NCI-H1092 (cell line): ENCODE data around the gene MYH10.

ENCODE experiments used
- DNase-seq: peaks from one replicate; lab custom pipeline; 2025; lab: John Stamatoyannopoulos, UW

Gene MYH10

DNA sequence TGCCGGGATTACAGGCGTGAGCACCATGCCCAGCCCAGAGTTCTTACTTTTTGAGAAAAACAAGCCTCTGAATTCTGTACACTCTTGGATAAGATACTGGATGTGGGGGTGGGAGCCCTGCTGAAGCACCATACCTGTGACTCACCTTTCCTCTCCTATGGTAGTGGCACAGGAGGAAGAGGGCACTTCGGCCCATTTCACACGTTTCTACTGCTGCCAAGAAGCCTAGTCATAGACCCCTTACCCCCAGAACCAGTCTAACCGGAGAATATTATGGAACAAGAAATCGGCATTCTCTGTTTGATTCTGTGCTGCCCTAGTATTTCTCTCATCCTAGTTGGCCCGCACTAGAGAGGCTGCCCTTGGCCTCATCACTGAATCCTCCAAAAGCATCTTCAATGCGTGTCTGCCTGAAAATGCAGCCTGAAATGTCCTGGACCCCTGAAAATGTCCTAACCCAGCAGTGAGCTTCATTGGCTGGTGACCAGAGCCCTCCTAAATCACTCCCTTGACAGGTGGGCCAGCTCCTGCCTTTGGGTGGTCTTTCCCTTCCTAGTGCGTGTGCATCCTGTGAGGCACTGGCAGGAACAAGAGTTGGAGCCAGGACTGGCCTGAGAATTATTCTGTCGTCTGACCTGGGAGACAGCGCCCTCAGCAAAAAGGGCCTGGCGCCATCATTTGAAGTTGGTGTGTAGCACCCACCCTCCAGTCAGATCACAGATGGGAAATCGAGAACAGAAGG, 156.9 kb downstream of the MYH10 start:
- DNase-seq, result no peak

DNA sequence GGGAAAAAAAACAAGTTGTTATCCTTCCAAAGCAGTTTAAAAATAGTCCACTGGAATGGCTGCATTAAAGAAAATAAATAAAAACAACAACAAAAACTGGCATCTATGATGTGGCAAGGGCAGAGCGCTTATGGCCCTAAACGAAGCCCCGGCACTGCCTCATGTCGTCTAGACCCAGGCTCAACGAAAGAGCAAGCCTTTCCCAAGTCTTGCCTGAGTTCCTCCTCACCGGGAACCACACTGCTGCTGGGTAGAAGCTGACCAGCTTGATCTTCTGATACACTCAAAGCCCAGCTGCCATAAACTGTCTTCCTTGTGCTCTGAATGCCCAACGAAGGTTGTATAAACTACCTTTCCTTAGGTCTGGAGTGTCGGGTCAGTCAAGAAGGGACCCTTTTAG, 157.9 kb downstream of the MYH10 start:
- no peak for DNase-seq

DNA sequence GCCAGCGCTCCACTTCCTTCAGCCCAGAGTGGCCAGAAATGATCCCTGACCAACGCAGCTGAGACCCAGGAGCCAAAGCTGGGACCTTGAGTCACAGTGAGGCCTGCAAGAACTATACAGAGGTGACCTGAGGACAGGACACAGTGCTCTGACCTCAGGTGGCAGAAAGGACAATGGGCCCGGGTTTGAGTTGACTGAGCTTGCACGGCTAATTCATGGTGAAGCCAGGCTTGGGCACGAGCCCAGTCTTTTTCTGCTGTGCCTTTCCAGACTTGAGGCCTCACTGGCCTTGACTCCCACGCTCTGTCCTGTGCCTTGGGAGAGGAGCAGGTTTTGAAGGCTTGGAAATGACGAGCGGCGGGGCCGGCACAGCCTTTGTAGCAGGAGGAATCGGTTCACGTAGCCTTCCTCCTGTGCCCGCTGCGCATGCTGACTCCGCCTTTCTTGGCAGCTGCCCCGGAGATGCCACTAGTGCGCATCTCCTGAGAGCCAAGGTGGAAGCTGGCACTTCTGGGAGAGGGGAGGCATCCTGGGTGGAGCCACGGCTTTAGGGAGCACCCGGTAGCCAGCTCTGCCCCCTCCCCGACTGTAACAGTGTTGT, 160.0 kb downstream of the MYH10 start:
- no peak for DNase-seq

DNA sequence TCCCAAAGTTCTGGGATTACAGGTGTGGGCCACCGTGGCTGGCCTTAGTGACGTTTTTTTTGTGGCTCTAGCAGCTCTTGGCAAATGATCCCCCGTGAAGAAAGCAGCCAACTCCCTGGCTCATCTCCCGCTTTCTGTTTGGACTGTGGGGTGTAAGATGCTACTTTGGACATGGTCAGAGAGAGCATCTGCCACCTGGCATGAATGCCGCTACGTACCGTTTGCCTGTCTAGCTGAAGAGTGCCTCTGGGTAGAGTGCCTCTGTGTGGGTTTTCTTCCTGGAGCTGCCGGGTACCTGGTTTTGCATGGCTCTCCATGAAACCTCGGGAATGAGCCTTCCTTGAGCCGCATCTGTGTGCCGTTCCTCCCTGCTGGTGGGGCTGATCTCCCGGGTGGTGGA, 160.6 kb downstream of the MYH10 start:
- no peak for DNase-seq

DNA sequence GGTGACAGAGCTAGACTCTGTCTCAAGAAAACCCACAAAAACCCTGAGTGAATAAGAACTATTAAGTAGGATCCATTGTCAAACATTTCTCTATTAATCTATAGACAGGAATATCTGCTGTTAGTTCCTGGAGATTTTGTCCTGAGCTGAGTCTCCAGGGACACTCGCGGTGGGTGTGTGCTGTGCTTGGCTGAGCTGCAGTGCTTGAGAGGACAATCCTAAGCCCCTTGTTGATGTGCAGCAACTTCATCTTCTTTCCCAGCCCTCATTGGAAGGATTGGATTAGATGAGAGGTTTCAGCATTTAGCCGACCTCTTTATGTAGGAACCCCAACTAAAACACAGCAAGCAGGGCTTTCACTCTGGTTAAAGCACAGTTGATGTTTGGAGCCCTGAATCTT, 161.5 kb downstream of the MYH10 start:
- DNase-seq, result no peak

DNA sequence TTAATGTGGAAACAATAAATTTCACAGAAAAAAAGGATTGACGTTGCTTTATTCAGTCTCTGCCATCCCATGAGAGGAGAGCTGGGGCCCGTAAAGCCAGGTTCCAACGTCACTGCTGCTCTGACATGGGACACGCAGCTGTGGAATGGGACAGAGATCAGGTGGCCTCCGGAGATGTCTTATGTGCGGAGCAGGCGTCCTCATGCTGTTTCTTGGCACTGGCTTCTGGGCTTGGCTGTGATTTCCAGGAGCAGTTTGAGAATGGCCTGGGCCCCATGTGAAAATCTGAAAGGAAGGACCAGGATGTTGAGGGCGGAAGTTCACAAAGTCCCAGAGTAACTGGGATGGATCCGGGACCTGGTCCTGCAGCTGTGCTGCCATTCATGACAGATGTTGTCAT, 162.4 kb downstream of the MYH10 start:
- DNase-seq, result no peak

DNA sequence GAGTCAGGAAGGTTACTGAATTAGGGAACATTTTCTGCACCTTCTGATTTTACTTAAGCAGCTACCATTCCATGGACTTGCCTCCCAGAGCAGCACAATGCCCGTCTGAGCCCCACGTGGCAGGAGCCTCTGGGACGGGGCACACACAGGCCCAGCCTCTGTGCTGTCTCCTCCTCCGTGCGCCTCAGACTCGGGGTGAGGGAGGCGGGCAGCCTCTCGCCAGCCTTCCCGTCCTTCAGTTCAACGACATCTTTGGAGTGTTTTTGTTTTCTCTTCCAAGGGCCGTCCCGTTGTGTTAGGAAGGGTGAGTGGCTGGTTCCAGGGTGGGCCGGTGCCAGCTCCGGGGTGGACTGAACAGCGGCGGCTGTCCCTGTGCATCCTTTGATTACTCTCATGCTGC, 163.0 kb downstream of the MYH10 start:
- no peak for DNase-seq

DNA sequence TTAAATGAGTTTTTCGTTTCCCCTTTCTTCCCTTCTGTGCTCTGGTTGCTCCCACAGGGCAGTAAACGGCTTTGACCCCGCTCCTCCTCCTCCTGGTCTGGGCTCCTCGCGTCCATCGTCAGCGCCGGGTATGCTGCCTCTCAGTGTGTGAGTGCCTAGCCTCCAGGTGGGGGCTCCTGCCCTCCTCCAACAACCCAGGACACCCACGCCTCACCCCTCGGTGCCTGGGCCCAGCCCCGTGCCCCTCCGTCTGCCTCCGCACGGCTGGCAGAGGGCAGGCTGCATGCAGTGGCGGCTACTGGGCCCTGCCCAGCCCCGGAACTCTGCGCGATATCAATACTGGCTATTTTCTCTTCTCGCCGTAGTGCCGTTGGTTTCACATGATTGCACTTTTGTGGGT, 163.7 kb downstream of the MYH10 start:
- no peak for DNase-seq

DNA sequence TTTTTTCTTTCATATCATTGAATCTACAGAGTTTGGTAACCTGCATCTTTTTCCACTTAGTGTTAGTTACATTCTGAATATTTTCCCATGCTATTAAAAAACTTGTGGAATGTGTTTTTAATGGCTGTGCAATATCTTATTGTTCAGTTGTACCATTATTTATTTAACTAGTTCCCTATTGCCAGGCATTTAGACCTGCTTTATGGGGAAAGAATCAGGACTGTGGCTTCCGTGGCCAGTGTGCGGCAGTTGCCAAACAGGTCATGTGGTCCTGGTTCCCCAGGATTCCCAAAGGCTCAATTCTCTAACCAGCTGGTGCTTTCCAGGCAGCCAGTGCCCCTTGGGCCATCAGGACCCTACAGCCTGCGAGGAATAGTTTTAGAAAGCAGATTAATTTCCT, 164.1 kb downstream of the MYH10 start:
- DNase-seq, result no peak

DNA sequence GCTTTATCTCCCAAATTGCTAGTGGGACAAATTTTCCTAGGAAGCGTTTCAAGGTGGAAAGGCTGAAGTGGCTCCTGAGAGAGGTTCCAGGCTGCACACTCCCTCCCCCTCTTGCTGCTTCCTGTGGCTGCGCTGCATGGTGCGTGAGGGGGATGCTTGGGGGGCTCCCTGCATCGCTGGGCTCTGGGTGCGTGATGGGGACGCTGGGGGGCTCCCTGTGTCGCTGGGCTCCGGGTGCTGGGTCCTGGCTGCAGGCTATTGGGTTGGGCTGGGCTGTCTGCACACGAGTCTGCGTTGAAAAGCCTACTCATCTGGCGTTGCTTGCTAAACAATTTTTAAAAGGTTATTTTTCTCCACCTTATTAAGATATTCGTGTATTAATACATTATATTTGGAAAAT, 164.8 kb downstream of the MYH10 start:
- no peak for DNase-seq

DNA sequence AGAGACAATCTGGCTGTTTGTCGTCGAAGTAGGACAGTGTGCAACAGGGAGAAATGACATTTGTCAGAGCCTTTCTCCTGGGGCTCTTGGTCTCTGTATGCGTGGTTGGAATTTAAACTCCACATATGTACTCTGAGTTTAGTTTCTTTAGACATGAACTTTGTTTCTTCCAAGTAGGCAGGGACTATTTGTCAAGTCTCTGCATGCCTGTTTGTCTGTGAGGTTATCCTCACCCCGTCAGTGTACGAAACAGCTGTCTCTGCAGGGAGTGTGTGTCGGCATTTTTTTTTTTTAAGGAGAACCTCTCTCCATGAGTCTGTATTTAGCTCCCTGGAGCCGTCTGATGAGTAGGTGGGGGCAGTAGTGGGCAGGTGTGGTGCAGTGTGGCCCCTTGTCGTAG, 165.2 kb downstream of the MYH10 start:
- no peak for DNase-seq

DNA sequence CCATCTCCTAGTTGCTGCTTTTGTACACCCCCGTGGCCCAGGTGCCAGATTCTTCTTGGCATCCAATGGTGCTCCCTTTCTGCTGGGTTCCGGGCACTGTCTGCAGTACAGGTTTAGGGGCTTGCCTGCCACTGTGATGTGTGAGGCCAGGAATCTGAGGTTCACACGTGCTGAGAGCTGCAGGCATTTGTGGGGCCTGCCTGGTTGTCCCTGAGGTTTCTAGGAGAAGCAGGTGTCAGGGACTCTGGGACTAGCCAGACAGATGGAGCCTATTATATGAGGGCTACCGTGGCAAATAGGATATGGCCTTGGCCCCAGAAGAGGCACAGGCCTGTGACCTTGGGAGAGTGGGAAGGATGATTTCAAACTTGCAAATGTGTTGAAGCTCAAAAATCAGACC, 165.6 kb downstream of the MYH10 start:
- DNase-seq, result no peak

DNA sequence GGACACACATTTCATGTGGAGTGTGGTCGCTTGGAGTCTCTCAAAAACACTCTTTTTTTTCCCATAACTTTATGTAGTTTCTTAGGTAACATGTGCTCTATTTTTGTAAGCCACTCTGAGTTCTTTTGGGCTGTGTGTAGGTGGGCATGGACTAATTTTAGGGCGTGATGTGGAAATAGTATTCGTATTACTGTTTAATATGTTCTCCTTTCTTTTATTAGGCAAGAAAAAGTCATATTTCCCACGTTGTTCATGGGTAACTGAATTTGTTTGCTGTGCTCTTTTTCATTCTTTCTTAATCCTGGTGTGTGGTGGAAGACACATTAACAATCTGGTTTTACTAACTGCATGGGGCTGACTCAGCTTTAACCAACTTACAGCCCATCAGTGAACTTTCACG, 167.4 kb downstream of the MYH10 start:
- no peak for DNase-seq

DNA sequence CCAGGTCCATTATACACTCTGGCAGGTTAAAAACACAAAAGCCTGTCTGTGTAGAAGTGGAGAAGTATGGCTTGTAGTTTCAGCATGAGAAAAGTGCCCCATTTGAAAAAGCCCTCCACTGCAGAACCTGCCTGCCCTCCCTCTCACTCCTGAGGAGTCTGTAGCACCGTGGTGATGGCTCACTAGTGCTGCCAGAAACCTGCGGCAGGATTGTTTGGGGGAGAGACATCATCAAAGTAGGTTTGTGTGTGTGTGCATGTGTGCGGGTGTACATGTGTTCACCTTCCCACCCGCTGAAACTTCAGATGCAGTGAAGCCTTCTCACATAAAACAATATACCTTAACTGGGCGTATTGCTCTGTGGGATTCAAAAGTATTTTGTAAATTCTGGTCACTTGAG, 168.0 kb downstream of the MYH10 start:
- DNase-seq, result no peak

DNA sequence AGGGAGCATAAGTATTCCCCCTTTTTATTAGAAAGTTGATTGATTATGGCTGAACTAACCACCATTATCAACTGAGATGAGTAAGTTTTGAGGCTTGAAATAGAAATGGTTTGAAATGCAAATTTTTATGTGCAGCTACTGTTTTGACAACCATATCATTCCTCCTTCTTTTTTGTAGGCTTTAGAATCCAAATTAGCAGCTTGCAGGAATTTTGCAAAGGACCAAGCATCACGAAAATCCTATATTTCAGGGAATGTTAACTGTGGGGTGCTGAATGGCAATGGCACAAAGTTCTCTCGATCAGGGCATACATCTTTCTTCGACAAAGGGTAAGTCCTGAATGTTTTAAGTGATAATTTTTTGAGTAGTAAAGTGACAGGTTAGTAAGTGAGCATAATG, 170.7 kb downstream of the MYH10 start:
- DNase-seq, result no peak

DNA sequence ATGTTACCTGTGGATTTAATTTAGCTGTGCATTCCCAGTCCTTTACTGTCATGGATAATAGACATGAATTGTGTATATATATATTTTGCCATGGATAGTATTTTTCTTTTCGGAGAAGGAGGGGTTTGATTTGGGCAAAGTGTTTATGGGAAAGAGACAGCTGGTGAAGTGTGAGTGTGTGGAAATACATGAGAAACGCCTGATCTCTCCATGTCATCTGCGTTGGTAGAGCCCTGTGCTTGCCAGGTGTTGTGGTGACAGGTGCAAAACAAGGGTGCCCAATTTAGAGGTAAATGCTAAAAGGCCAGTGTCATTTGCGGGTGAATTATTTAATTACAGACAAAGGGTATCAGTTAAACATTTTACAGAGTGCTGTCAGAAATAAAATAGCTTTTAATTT, 171.4 kb downstream of the MYH10 start:
- DNase-seq, result no peak

DNA sequence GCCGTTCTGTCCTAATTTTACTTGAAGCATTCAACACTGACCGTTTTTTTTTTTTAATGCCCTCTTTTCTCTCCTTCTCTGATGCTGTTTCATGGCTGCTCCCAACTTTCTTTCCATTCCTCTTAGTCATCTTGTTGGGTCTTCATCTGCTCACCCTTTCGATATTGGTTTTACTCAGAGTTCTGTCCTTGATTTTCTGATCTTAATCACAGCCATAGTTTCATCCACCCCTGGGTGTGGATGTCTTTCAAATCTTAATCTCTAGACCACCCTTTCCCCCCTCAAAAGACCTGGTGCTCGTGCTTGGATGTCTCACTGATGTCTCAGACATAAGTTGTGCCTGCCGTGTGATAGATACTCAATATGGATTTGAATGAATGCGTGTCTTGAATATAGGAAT, 172.4 kb downstream of the MYH10 start:
- DNase-seq, result no peak

DNA sequence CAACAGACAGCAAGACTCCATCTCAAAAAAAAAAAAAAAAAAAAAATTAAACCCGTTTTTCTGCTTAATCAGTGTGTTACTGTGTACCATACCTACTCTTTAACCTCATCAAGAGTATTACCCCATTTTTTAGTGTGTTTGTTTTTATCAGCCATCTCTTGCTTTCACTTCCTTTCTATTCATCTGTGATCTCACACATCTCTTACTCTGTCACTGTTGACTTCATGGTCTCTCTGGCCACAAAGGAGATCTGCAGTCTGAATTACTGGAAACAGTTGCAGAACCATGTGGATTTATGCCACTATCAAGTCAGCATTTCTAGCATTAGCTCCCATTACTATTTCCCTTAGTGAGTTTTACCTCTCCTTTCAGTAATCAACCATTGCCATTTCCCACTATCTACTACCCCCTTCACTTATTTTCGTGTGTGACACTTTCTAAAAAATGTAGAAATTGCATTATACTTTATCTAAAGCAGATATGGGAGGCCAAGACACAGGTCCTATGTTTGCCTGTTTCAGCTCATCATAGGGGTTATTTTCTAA, 174.8 kb downstream of the MYH10 start:
- no peak for DNase-seq

DNA sequence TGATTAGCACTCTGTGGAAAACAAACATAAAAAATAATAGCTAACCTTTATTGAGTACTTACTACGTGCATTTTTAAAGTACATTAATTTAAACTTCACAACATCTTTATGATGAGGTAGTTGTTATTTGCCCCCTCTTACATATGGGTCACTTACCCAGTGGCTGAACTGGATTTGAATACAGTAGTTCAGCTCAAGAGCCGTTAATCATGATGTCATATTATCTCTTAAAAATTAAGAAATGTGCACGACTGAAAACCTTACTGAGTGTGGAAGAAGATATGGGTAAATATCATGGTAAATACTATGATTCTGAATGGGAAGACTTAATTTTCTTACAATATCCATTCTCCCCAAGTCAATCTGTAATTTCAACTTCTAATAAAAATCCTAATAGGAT, 177.2 kb downstream of the MYH10 start:
- DNase-seq, result no peak

DNA sequence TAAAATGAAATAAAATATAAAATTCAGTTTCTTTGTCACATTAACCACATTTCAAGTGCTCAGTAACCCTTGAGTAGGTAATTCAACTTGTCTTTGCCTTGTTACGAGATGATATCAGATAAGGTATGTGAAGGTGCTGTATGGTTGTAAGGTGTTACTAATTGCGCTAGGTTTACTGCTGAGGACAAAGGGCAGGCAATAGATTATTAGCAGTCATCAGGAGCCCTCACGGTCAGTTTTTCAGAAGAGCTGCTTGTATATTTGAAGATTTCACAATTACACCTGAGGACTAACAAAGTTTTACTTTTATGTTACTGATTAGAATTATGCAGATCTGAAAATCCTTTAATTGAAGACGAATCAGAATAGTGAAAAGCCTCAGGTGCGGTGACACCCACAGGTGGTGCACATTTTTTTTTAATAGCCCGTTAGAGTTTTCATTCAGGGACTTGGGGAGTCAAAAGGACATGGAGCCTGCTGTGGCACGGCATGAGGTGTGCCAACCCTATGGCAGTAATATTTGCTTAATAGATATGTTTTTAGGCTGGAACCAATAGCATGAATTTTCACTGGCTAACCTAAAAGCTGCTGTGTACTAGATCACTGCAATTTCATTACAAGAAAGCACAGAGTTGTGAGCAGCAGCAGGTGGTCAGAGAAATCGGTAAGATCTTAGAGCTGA, 178.5 kb downstream of the MYH10 start:
- DNase-seq, result no peak

DNA sequence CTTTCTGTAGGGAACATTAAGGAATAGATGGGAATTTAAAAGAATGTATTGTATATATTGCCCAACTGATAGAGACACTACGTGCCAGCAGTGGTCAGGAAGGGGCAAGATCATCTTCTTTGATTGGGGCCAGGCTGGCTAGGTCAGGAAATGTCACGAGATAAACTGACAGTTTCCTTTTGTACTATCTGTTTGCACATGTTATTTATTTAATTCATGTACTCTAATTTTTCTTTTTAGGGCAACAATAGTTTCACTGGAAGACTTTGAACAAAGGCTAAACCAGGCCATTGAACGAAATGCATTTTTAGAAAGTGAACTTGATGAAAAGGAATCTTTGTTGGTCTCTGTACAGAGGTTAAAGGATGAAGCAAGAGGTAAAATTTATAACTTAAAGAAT, 182.2 kb downstream of the MYH10 start:
- no peak for DNase-seq

DNA sequence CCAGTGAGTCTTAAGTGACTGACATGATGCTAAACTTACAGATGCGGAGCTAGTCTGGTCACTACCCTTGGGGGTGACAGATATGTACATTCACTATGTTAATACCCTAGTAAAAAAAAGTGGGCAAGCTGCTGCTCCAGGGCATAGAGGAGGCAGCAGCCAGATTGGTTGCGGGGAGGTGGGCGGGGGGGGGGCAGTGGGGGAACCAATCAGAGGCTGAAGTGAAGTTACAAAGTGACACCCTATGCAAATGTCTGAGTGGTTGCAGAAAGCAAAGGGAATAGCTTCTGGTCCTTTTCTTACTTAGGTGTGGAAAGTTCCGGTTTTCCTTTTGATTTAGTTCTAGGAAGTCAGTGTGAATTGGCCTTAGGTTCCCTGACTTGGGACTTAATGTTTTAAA, 182.7 kb downstream of the MYH10 start:
- DNase-seq, result no peak

DNA sequence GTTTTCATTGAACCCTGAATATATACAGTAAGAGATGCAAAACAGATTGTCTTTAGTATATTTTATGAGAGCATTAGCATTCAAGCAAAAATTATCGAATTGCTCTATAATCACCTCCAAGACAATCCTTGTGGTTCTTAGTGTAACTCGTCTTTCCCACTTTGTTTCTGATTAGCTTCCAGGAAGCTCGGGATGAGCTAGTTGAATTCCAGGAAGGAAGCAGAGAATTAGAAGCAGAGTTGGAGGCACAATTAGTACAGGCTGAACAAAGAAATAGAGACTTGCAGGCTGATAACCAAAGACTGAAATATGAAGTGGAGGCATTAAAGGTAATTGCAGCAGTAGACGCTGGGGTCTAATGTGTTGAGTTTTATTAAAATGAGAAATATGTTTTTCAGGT, 185.0 kb downstream of the MYH10 start:
- no peak for DNase-seq
